Stimulated activated CD8-positive, alpha-beta memory T cell treated with anti-CD3 and anti-CD28 coated beads, Interleukin-7, amount 100 ng/mL, for 4 hours (primary cell): ENCODE measurements around the gene ANKRD16.
"Not testable (repeated sequence)": the region's sequence is repeated elsewhere in the genome, so short reads cannot be mapped to it uniquely, and the experiment has no call there.

ENCODE experiments used
- DNase-seq, 2 donors: peaks; one replicate each; pipeline ENCODE4 v3.0.0-alpha.2; 2020; ENCODE audit warnings: low read depth in 2 of 2

ANKRD16 gene

DNA sequence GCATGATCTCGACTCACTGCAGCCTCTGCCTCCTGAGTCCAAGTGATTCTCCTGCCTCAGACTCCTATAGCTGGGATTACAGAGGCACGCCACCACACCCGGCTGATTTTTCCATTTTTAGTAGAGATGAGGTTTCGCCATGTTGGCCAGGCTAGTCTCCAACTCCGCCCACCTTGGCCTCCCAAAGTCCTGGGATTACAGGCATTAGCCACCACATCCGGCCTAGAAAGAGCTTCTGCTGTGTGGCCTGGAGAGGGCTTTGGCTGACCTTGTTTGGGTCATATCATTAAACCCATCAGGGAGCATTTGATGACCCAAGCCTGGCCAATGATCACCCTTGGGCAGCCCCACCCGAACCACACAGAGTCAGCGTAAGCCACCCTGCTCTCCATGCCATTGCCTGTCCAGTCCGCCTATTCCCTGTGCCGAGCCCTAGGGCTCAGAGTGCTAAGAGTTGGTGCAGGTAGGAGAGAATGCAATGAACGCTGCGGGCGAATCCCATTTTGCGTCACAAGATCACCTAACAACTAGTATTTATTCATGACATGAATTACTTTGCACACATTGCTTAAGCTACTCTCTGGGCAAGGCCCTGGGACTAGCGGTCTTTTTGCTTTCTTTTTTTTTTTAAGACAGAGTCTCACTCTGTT lies 54.1 kb downstream of the ANKRD16 start:
- DNase-seq: no peak

DNA sequence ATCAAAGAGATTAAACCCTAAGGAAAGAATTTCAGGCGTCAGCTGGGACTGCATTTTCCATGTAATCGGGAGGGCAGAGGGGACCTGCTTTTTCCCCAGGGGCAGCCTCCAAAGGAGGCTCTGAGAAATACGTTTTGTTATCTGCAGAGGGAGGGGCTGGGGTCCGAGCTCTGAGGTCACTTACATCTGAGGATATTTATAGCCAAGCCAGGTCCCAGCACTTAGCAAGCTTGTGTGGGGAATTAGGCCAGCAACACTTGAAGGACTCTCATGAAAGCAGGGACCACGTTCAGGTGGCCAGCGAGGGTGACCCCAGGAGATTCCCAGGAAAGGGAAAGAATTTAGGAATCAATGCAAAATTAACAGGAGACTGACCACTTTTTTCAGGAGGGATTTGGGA lies 55.9 kb downstream of the ANKRD16 start:
- no peak for DNase-seq

DNA sequence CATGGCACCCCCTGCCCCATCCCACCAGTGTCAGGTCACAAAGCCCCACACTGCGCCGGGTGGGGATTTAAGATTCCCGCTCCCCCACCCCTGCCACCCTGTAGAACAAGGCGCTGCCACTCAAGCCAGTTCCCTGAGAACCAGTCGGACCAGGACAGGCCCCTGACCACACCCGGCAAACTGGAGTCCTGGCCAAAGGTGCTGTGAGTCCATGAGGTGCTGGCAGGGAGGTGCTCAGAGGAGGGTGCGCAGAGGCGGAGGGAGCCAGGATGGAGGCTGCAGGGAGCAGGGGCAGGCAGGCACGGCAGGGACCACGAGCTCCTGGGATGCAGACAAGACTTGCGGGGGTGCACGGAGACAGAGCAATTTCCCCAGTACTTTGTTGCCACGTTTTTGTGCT lies 56.7 kb downstream of the ANKRD16 start:
- DNase-seq: no peak

DNA sequence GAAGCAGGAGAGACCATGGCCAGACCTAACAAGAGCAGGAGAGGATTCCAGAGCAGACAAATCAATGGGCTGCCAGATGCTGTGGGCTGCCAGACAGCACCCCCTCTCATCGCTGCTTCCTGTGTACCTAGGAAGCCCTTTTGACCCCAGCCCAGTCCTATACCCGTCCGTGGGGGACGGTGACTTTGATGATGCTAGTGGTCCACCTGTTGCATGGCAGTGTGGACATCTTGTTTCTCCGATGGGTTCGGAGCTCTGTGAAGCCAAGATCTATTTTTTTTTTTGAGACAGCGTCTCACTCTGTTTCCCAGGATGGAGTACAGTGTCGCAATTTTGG lies 58.3 kb downstream of the ANKRD16 start:
- DNase-seq: no peak

DNA sequence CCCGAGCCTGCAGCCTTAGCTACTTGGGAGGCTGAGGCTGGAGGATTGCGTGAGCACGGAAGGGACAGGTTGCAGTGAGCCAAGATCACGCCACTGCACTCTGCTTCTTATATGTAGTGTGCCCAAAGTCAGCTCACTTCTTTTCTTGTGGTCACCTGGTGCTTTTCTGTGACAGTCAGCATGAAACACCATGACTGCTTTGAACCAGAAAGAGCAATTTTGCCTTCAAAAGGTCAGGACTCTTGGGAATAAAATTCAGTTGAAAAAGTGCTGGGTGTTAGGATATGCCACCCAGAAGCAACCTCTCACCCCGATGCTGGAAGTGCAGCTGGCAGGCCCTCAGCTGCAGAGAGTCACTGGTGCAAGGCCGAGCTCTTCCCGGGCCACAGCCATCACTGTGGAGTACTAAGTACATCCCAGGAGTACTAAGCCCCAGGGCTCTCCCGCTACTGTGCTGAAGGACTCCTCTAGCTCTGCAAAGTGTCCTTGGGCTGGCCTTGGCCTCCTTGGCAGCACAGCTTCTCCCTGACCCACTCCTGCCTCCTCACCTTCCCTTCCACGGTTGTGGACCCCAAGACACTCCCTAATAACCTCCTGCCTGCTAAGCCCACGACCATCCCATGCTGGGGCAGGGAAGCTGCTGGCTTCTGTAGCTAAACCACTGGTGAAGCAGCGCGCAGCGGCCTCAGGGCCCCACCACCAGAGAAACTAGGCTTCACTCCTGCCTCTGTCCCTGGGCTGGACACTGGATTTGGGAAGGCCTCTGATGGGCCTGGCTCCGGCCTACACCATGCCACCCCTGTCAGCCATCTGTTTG lies 58.9 kb downstream of the ANKRD16 start:
- DNase-seq: no peak

DNA sequence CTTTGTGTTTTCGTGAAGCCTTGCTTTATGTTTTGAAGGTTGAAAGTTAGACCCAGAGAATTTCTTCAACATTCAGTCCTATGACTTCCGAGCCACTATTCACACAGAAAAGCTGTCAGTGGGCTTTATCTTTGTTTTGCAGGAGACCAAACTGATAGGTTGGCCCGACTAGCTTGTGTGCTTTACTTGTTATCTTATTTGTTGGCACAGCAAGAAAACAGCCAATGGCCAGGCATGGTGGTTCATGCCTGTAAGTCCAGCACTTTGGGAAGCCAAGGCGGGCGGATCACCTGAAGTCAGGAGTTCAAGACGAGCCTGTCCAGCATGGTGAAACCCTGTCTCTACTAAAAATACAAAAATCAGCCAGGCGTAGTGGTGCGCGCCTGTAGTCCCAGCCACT lies 60.4 kb downstream of the ANKRD16 start:
- DNase-seq: no peak

DNA sequence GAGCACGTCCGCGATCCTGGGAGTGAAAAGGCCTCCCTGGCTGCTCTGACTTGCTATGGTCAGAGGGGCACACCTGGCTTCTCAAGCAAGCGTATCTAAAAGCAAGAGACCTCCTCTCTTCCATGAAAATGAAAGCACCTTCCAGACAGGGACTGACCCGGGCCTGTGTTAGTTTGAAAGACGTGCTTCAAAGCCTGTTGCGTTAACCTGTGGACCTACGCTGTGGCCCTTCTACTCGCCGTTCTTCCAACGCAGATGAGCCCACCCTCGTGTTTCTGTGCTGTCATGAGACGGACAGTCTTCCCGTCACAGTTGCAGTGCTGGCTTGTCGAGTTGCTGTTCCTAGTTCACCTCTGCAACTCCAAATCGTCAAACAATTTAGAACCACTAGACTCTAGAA lies 61.0 kb downstream of the ANKRD16 start:
- no peak for DNase-seq

DNA sequence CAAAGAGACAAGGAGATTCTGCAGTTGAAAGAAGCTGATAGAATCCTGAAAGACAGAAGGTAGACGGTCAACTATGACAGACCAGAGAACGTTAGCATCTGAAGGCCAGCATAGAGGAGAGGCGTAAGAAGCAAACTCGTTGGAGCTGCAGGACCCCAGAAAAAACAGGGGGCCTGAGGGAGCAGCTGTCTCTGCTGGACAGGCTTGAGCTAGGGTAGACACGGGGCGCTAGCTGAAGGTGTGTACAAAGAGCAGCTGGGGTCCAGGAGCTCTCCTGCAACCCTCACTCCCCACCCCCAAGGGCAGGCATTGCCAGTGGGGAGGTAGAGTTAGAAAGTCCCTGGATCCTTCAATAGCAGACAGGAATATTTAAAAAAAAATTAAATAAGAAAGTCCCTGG lies 61.9 kb downstream of the ANKRD16 start:
- DNase-seq: no peak

DNA sequence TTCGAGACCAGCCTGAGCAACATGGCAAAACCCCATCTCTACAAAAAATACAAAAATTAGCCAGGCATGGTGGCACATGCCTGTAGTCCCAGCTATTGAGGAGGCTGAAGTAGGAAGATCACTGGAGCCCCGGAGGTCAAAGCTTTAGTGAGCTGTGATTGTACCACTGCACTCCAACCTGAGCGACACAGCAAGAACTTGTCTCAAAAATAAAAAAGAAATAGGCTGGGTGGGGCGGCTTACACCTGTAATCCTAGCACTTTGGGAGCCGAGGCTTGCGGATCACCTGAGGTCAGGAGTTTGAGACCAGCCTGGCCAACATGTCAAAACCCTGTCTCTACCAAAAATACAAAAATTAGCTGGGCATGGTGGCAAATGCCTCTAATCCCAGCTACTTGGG lies 63.2 kb downstream of the ANKRD16 start:
- not testable (repeated sequence) for DNase-seq

DNA sequence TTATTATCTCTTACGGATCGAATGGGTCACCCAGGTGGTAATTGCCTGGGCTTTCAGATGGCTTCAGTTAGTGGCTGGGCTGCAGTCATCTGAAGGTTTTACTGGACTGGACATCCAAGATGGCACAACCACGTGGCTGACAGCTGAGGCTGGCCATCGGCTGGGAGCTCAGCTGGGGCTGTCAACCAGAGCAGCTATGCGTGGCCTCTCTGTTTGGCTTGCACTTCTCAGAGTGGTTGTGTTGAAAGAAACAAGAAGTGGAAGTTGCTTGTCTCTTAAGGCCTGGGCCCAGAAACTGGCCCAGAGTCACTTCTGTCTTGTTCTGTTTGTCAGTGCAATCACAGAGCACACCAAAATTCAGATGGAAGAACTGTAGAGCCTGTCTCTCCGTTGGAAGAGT lies 70.8 kb downstream of the ANKRD16 start:
- DNase-seq: no peak

DNA sequence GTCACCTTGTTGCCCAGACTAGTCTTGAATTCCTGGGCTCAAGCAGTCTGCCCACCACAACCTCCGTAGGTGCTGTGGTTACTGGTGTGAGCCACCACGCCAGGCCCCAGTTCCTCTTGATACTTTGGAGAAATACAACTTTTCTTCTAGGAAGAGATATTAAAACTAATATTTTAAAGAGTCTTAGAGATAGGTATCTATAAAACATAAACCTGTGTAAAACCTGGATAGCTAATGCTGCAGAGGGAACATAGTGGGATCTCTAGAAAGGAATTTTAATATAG lies 71.7 kb downstream of the ANKRD16 start:
- DNase-seq: no peak

DNA sequence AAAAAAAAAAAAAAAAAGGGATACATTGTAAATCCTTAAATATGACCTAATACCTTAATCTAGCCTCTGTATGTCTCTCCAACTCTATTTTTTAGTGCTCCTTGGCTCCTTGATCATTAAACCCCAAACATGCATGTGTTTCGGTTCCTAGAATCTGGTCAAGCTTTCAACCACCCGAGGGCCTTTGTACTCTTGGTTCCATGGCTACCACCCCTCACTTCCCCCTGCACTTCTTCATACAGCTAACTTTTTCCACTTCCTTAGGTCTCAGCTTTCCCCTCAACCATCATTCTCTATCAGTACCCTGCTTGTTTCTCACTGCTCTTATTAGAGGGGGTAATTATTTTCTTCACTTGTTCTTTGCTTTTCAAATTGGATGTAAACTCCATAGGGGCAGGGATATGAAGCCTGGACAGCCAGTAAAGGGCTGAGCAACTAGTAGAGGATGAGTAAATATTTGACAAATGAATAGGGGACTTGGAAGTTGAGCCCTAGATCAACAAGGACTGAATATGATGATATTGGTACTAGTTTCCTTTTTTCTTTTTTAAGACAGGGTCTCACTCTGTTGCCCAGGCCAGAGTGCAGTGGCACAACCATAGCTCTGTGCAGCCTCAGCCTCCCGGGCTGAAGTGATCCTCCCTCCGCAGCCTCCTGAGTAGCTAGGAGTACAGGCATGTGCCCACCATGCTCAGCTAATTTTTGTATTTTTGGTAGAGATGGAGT lies 72.2 kb downstream of the ANKRD16 start:
- DNase-seq: no peak

DNA sequence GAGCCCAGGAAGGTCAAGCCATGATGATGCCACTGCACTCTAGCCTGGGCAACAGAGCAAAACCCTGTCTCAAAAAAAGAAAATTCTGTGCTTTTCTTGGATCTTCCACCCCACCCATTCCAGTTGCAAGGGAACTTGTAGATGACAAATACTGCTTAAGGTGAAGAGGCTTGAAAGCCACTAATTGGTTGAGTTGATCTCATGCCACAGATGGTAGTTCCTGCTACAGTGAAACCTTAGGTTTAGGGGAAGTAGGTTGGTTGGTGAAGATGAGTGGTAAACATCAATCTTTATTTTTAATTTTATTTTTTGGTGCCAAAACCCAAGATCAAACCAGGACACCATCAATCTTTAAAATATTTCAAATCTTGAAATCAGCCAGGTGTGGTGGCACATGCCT lies 73.5 kb downstream of the ANKRD16 start:
- DNase-seq: no peak

DNA sequence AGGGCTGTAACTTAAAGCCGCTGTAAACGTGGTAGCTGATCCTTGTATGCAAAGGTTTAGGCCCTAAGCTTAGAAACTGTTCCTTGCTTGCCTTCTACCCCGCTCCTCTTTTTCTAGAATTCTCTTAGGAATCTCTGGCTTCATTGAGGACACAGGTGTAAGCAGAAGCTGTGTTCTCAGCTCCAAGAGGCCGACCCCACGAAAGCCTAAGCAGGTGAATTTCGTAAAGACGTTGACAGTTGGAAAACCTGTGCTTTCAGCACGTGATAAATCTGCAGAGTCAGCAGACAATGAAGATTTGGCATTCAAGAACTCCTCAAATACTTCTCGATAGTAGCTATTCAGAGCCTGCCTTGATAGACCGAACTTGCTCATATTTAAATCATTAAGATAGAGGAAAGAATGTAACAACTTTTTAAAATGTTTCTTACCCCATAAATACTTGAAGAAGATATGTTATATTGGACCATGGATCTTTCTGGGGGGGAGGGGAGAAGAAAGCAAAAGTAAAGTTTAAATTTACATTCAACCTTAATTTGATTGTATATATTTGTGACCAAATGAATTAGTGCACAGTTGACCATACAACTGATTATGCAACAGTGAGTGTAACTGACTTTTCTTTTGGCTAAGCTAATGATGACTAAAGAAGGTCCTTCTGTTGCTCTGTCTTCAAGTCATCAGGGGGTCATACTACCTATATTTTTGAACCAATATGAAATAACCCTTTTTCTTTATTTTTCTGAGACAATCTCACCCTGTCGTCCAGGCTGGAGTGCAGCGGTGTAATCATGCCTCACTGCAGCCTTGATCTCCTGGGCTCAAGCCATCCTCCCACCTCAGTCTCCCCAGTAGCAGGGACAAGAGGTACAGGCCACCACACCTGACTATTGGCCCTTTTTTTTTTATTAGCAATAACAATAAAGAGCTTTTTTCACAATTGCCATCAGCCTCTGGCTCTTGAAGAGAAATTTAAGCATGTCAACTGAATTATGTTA lies 75.3 kb downstream of the ANKRD16 start:
- DNase-seq: no peak

DNA sequence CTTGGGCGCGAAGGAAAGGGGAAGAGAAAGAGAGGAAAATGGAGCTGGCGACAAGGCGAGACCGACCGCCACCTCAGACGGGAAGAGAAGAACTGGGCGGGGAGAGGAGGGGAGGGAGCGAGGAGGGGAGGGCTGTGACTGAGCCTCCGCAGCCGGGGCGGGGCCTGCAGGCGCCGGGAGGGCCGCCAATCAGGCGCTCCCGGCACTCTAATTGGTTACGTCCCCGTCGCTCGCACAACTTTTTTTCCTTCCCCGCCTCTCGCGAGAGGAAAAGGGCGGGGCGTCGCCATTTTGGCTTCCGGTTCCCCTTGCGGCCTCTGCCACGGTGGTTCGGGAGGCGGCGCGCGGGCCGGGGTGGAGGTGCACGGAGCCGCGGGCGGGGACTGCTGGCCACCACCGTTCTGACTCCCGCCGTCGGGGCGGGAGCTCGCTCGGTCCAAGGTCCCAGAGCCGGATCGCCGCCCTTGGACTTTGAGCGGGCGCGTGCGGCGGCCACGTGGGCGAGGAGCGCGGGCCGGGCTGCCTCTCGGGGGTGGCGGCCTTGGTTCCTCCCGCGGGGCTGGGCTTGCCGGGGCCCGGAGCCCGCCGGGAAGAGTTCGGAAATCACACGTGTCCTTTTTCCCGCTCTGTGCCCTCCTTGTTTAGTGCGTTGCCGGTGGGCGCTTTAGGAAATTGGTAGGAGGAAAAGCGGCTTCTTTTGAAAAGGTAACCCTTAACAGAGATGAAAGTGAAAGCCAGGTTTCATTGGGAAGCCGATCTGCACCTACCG lies 76.2 kb downstream of the ANKRD16 start, which contains the start of gene GDI2:
GDI2 (minus strand) TSS at position 94 of the 769 bp plus-strand sequence. CDS start 176 bp downstream, outside the sequence.
- DNase-seq: peak; percentile 94 to 95

DNA sequence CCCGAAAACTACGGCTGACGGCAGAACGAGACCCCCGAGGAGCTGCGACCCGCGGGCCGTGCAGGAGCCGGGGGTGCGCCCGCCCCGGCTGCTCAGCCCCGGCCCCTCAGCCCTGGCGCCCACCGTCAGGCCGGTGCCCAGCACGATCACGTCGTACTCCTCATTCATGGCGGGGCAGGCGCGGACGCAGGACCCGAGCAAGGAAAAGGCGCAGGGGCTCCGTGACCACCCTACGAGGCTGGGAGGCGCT lies 76.7 kb downstream of the ANKRD16 start:
- DNase-seq: no peak

DNA sequence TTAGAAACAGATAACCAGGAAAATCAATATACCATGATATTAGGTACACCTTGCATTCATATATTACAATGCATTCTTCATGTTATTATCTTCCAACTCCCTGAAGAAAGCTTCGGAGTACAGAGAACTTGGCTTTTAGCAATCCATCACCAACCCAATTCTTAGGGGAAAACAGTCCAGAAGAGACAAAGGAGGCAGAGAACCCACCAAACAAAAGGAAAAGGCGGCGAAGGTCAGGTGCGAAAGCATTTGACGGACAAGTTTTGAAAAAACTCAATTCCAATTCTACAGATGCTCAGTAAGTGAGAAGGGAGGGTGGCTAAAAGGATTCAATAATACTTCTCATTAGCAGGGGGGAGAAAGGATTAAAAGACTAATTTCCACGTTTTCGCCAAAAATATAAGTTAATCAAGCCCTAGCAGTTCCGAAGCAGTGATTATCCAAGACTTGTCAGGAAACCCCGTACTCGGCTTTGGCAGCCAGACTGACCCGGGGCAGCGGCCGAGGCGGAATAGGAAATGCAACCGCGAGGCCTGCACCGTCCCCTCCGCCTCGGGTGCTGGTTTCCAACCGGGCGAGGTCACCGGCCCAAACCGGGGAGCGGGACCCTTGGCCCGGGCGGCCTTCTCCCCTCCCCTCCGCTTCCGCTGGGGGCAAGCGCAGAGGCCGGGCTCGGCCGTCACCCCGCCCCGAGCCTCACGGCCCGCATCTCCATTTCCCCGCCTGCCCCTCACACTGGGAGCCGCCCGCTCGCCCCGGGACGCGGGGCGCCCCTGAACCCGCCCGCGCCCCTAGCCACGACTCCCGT lies 77.2 kb downstream of the ANKRD16 start:
- DNase-seq: peak in 1 of 2 donors; percentile 41
